ENCODE results near the gene ST8SIA2. TPM values are rescaled to one million over a fixed set of nuclear protein-coding genes. Genes with fewer than 3 reads are reported as not detected.

The ST8SIA2 gene
- total and polyA plus RNA-seq, 10 of the 15 experiments (the other 5 are each of a cell fraction or from before 2014, with no cell fraction given), result not detected

DNA sequence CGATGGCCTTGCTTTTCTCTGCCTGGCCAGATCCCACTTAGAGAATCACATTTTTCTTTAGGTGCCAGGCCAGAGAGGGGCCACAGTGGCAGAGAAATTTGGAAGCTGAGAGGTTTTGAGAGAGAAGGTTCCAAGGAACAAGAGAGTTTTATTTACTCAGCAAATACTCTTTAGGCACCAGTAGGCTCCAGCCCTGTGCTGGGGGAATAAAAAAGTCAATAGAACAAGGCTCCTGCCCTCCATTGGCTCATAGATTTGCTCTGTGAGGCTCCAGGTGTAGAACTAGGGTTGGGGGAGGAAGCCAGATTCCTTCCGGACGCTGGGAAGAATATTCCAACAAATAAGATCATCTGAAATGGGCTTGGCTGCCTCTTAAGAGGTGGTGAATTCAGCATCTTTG is 59.9 kb downstream of the ST8SIA2 start:
- CTCF ChIA-PET, result no interaction called here
- no TSS peak for BruUV-seq (replicated peaks)
- FAIRE-seq (no peak), ATAC-seq (no peak), DNase-seq (ENCODE audit: low read depth, low spot score) (no peak)
- no peak overlapping the region for H3K4me2 ChIP-seq (ENCODE audit: control insufficient read depth, insufficient read depth)
- no peaks in the 10 kb centered on the region for H3K9me3 ChIP-seq (replicated peaks; ENCODE audit: control insufficient read depth, insufficient read depth, low read length)
- no peak overlapping the region for H3K27ac ChIP-seq (ENCODE audit: control insufficient read depth, insufficient read depth)
- H3K27me3 ChIP-seq (replicated peaks in 1 of 2; ENCODE audit: control insufficient read depth in 2 of 2, insufficient read depth in 2 of 2, low read length in 1 of 2), result peaks cover 0 to 4% of the 10 kb centered on the region in 2 experiments; a peak in 3 of 4 replicates
- intact Hi-C loops (cut with micrococcal nuclease; ENCODE audit: unreplicated experiment), result no loop called here
- POLR2A ChIA-PET, result interaction anchor here (0.5 kb wide), 1 partner anchor 1934 kb away, joined by 5 read pairs; no protein-coding TSS in a partner anchor
- no peak for TF ChIP-seq SIX5 (IDR thresholded peaks at IDR 0.05; ENCODE audit: low read depth, low read length, severe bottlenecking)
- WGBS (ENCODE audit: insufficient coverage, insufficient replicate concordance, low lambda C conversion rate, missing lambda C conversion rate), result 47% methylated on average over 3 of the region's 3 CpGs
- H3K4me1 ChIP-seq (ENCODE audit: control insufficient read depth, insufficient read depth, low read length), result no peaks in the 10 kb centered on the region
- no peaks in the 10 kb centered on the region for H3K36me3 ChIP-seq (ENCODE audit: control insufficient read depth in 2 of 2, insufficient read depth in 2 of 2, low read length in 1 of 2)
- H3K4me3 ChIP-seq, result no peak overlapping the region
- no peaks in the 10 kb centered on the region for H4K20me1 ChIP-seq (ENCODE audit: control insufficient read depth, insufficient read depth)
- no peak overlapping the region for H2AFZ ChIP-seq (ENCODE audit: control insufficient read depth, low read depth, low read length)
- SMC1A ChIA-PET (ENCODE audit: uncharacterized antibody, unreplicated experiment), result no interaction called here
- in situ Hi-C loops (cut with MboI), result no loop called here
- RAD21 ChIA-PET (ENCODE audit: unreplicated experiment), result no interaction called here
- H3K79me2 ChIP-seq (ENCODE audit: control insufficient read depth, insufficient read depth, low read length), result no peaks in the 10 kb centered on the region
- H3K9ac ChIP-seq (ENCODE audit: control insufficient read depth, insufficient read depth, low read length), result no peak overlapping the region

- WGBS (ENCODE audit: insufficient coverage, insufficient replicate concordance, low lambda C conversion rate, missing lambda C conversion rate), result 62% methylated on average over 7 of the region's 7 CpGs
- no peaks in the 10 kb centered on the region for H3K79me2 ChIP-seq (ENCODE audit: control insufficient read depth, insufficient read depth, low read length)
- ATAC-seq (no peak), FAIRE-seq (no peak), DNase-seq (ENCODE audit: low read depth, low spot score) (no peak)
- no peak for TF ChIP-seq JUND (IDR thresholded peaks at IDR 0.05; ENCODE audit: low read depth, low read length)
- no peak overlapping the region for H2AFZ ChIP-seq (ENCODE audit: control insufficient read depth, low read depth, low read length)
- no peaks in the 10 kb centered on the region for H3K4me1 ChIP-seq (ENCODE audit: control insufficient read depth, insufficient read depth, low read length)
- H3K9ac ChIP-seq (ENCODE audit: control insufficient read depth, insufficient read depth, low read length), result no peak overlapping the region
- no peaks in the 10 kb centered on the region for H3K36me3 ChIP-seq (ENCODE audit: control insufficient read depth in 2 of 2, insufficient read depth in 2 of 2, low read length in 1 of 2)
- ChIA-PET CTCF (no interaction called here), POLR2A (no interaction called here), SMC1A (ENCODE audit: uncharacterized antibody, unreplicated experiment) (no interaction called here), RAD21 (ENCODE audit: unreplicated experiment) (no interaction called here)
- no peaks in the 10 kb centered on the region for H4K20me1 ChIP-seq (ENCODE audit: control insufficient read depth, insufficient read depth)
- H3K4me3 ChIP-seq, result no peak overlapping the region
- in situ Hi-C loops (cut with MboI) (no loop called here), intact Hi-C loops (cut with micrococcal nuclease; ENCODE audit: unreplicated experiment) (no loop called here)
- peaks cover 0 to 4% of the 10 kb centered on the region in 2 experiments; a peak in 3 of 4 replicates for H3K27me3 ChIP-seq (replicated peaks in 1 of 2; ENCODE audit: control insufficient read depth in 2 of 2, insufficient read depth in 2 of 2, low read length in 1 of 2)
- no TSS peak for BruUV-seq (replicated peaks)
- no peak overlapping the region for H3K27ac ChIP-seq (ENCODE audit: control insufficient read depth, insufficient read depth)
- no peaks in the 10 kb centered on the region for H3K9me3 ChIP-seq (replicated peaks; ENCODE audit: control insufficient read depth, insufficient read depth, low read length)
- H3K4me2 ChIP-seq (ENCODE audit: control insufficient read depth, insufficient read depth), result no peak overlapping the region
Observed at GRCh38 chr15:92454555-92455105, 60.9 kb downstream of the ST8SIA2 start.
